ENCODE results near the gene LTB4R2. TPM values are rescaled to one million over a fixed set of nuclear protein-coding genes. Genes with fewer than 3 reads are reported as not detected.

The LTB4R2 gene
- total RNA-seq, 4 donors from 2014 or later, result 6.8 to 18.5 (median 10.9) TPM

GRCh38 chr14:24343795-24344660 lies 34.1 kb downstream of the LTB4R2 start:
- no peak for DNase-seq
- Histone ChIP-seq H3K27me3 (no peaks in the 10 kb centered on the region), H3K9me3 (no peaks in the 10 kb centered on the region), H3K4me1 (peaks cover 0 to 9% of the 10 kb centered on the region in 2 donors), H3K36me3 (no peaks in the 10 kb centered on the region), H3K27ac (no peak overlapping the region), H3K4me3 (replicated peaks in 1 of 3) (no peak overlapping the region)
- TF ChIP-seq POLR2A (IDR thresholded peaks at IDR 0.05), result no peak
- no peak for TF ChIP-seq CTCF (IDR thresholded peaks at IDR 0.05)
- 75 to 77% methylated on average over 7 of the region's 7 CpGs for WGBS, 2 donors
- intact Hi-C loops (cut with DNase I), result no loop called here

GRCh38 chr14:24347134-24347533 lies 37.2 kb downstream of the LTB4R2 start:
- no peaks in the 10 kb centered on the region for H3K9me3 ChIP-seq
- no peak overlapping the region for H3K4me3 ChIP-seq (replicated peaks in 1 of 3)
- no peak overlapping the region for H3K27ac ChIP-seq
- no peaks in the 10 kb centered on the region for H3K36me3 ChIP-seq
- intact Hi-C loops (cut with DNase I), result no loop called here
- WGBS, 2 donors, result 71 to 83% methylated on average over 1 of the region's 1 CpG
- no peaks in the 10 kb centered on the region for H3K27me3 ChIP-seq
- TF ChIP-seq CTCF (IDR thresholded peaks at IDR 0.05), result no peak
- DNase-seq, result no peak
- H3K4me1 ChIP-seq, result peaks cover 2 to 9% of the 10 kb centered on the region in 2 donors

GRCh38 chr14:24348186-24348585 lies 38.2 kb downstream of the LTB4R2 start:
- intact Hi-C loops (cut with DNase I), result no loop called here
- 95 to 100% methylated on average over 2 of the region's 2 CpGs for WGBS, 2 donors
- TF ChIP-seq CTCF (IDR thresholded peaks at IDR 0.05) (no peak), POLR2A (IDR thresholded peaks at IDR 0.05) (no peak)

GRCh38 chr14:24349742-24350141 lies 39.8 kb downstream of the LTB4R2 start:
- no peak for DNase-seq
- Histone ChIP-seq H3K4me3 (replicated peaks in 1 of 3) (no peak overlapping the region), H3K4me1 (peaks cover 9 to 25% of the 10 kb centered on the region in 2 donors), H3K27ac (no peak overlapping the region), H3K9me3 (no peaks in the 10 kb centered on the region), H3K27me3 (no peaks in the 10 kb centered on the region), H3K36me3 (no peaks in the 10 kb centered on the region)
- 82 to 83% methylated on average over 5 of the region's 5 CpGs for whole genome bisulfite sequencing, 2 donors
- intact Hi-C loops (cut with DNase I), result no loop called here
- TF ChIP-seq CTCF (IDR thresholded peaks at IDR 0.05), result no peak
- TF ChIP-seq POLR2A (IDR thresholded peaks at IDR 0.05), result no peak

More at GRCh38 chr14:24348186-24348585, 38.2 kb downstream of the LTB4R2 start:
- no peaks in the 10 kb centered on the region for H3K9me3 ChIP-seq
- H3K4me1 ChIP-seq, result peaks cover 9 to 20% of the 10 kb centered on the region in 2 donors
- no peaks in the 10 kb centered on the region for H3K27me3 ChIP-seq
- DNase-seq, result no peak
- no peak overlapping the region for H3K27ac ChIP-seq
- no peak overlapping the region for H3K4me3 ChIP-seq (replicated peaks in 1 of 3)
- no peaks in the 10 kb centered on the region for H3K36me3 ChIP-seq

GRCh38 chr14:24351517-24351916 lies 41.6 kb downstream of the LTB4R2 start:
- no peaks in the 10 kb centered on the region for H3K9me3 ChIP-seq
- H3K27ac ChIP-seq, result peak overlapping the region in 1 of 3 donors; percentile 30
- TF ChIP-seq CTCF (IDR thresholded peaks at IDR 0.05) (no peak), POLR2A (IDR thresholded peaks at IDR 0.05) (no peak)
- H3K36me3 ChIP-seq, result no peaks in the 10 kb centered on the region
- H3K4me3 ChIP-seq (replicated peaks in 1 of 3), result no peak overlapping the region
- H3K4me1 ChIP-seq, result peaks cover 9 to 25% of the 10 kb centered on the region in 2 donors
- DNase-seq, result peak; percentile 78 to 79
- H3K27me3 ChIP-seq, result no peaks in the 10 kb centered on the region
- intact Hi-C loops (cut with DNase I), result no loop called here
- WGBS, 2 donors, result 23 to 32% methylated on average over 4 of the region's 4 CpGs
